Prostate gland (tissue), 2 donors: ENCODE results near the gene PPARA. TPM values are rescaled to one million over a fixed set of nuclear protein-coding genes. Genes with fewer than 3 reads are reported as not detected.

Experiments
- DNase-seq: peaks from one replicate; pipeline ENCODE4 v3.0.0-alpha.2; 2019; ENCODE audit warnings: low spot score
- H3K27ac ChIP-seq, 2 donors: fragments of 200-600 bp; sonication (generic); 2 replicates each; pipeline ENCODE4 v1.5.1; 2017 to 2019
- H3K27me3 ChIP-seq: fragments of 200-600 bp; sonication (generic); replicated peaks from 2 replicates; pipeline ENCODE4 v1.5.1; 2019; ENCODE audit not compliant: insufficient read depth
- H3K36me3 ChIP-seq, 2 donors: fragments of 200-600 bp; sonication (generic); 1 replicate in 1 of 2; 2 replicates in 1 of 2; pipeline versions ENCODE4 v1.5.1 to v1.8.1; 2017 to 2019
- H3K4me1 ChIP-seq: fragments of 200-600 bp; sonication (generic); replicated peaks from 2 replicates; pipeline ENCODE4 v1.5.1; 2019
- H3K4me3 ChIP-seq, 2 donors: fragments of 200-600 bp; sonication (generic); 2 replicates each; pipeline ENCODE4 v1.5.1; 2017 to 2019
- H3K9me3 ChIP-seq: fragments of 200-600 bp; sonication (generic); 2 replicates; pipeline ENCODE4 v1.5.1; 2017
- CTCF ChIP-seq, 4 experiments: fragments of 200-600 bp in 2 of 4; fragments of 450-650 bp in 2 of 4; sonication (generic) in 2 of 4; IDR thresholded peaks; 1 replicate in 3 of 4; 2 replicates in 1 of 4; pipeline ENCODE4 v1.5.1; 2016 to 2019; ENCODE audit warnings: antibody characterized with exemption in 4 of 4, mild to moderate bottlenecking in 2 of 4, moderate library complexity in 2 of 4
- POLR2A ChIP-seq: fragments of 450-650 bp; IDR thresholded peaks from one replicate; pipeline ENCODE4 v1.6.1; 2016; ENCODE audit warnings: antibody characterized with exemption, mild to moderate bottlenecking
- POLR2AphosphoS5 ChIP-seq: sonication (generic); formaldehyde crosslinking; IDR thresholded peaks from one replicate; pipeline ENCODE4 v1.6.1; 2017; ENCODE audit warnings: antibody characterized with exemption
- WGBS: methylation state at CpG from one replicate; pipeline ENCODE4 v1.1.5; 2018; 5-methylcytosine and 5-hydroxymethylcytosine counted together
- intact Hi-C: fragments of 100-400 bp; cut with DNase I; formaldehyde crosslinking; loops from one replicate; pipeline ENCODE4 v1.14.2; 2022
- total RNA-seq, 2 donors: library from RNA; depleted of rRNA; stranded (reverse); fragments of >200 nt; gene quantifications; one replicate each; pipeline ENCODE4 v1.1.0, GENCODE V29; 2016

The PPARA gene
- total RNA-seq, 2 donors from 2014 or later, result 21.2 to 27.3 TPM

GRCh38 chr22:46240073-46240472, 89.7 kb downstream of the PPARA start:
- Histone ChIP-seq H3K27ac (no peak overlapping the region), H3K27me3 (no peaks in the 10 kb centered on the region), H3K36me3 (no peaks in the 10 kb centered on the region), H3K9me3 (no peaks in the 10 kb centered on the region), H3K4me3 (no peak overlapping the region), H3K4me1 (no peaks in the 10 kb centered on the region)
- intact Hi-C loops, result no loop called here
- no peak for DNase-seq
- 89% methylated on average over 2 of the region's 2 CpGs for WGBS
- no peak for TF ChIP-seq CTCF (IDR thresholded peaks at IDR 0.05)
- TF ChIP-seq POLR2A, result no peak
- TF ChIP-seq POLR2AphosphoS5, result no peak

GRCh38 chr22:46240506-46240905, 90.2 kb downstream of the PPARA start:
- WGBS, result 69% methylated on average over 6 of the region's 6 CpGs
- Histone ChIP-seq H3K27me3 (no peaks in the 10 kb centered on the region), H3K36me3 (no peaks in the 10 kb centered on the region), H3K9me3 (no peaks in the 10 kb centered on the region), H3K27ac (no peak overlapping the region), H3K4me1 (no peaks in the 10 kb centered on the region), H3K4me3 (no peak overlapping the region)
- intact Hi-C loops, result no loop called here
- no peak for DNase-seq
- TF ChIP-seq POLR2A (no peak), CTCF (IDR thresholded peaks at IDR 0.05) (no peak), POLR2AphosphoS5 (no peak)

- no peak for DNase-seq
- intact Hi-C loops, result no loop called here
- Histone ChIP-seq H3K27me3 (no peaks in the 10 kb centered on the region), H3K4me3 (no peak overlapping the region), H3K4me1 (no peaks in the 10 kb centered on the region), H3K9me3 (no peaks in the 10 kb centered on the region), H3K36me3 (no peaks in the 10 kb centered on the region), H3K27ac (no peak overlapping the region)
- 83% methylated on average over 7 of the region's 7 CpGs for WGBS
- TF ChIP-seq CTCF (IDR thresholded peaks at IDR 0.05) (no peak), POLR2AphosphoS5 (no peak), POLR2A (no peak)
Observed at GRCh38 chr22:46240907-46241306, 90.6 kb downstream of the PPARA start.

GRCh38 chr22:46241396-46242007, 91.2 kb downstream of the PPARA start:
- no peak for DNase-seq
- H3K4me1 ChIP-seq, result no peaks in the 10 kb centered on the region
- H3K27ac ChIP-seq, result no peak overlapping the region
- H3K36me3 ChIP-seq, result no peaks in the 10 kb centered on the region
- WGBS, result 78% methylated on average over 5 of the region's 5 CpGs
- no peaks in the 10 kb centered on the region for H3K9me3 ChIP-seq
- H3K4me3 ChIP-seq, result no peak overlapping the region
- intact Hi-C loops, result no loop called here
- no peaks in the 10 kb centered on the region for H3K27me3 ChIP-seq
- TF ChIP-seq POLR2A, result no peak
- no peak for TF ChIP-seq POLR2AphosphoS5
- TF ChIP-seq CTCF (IDR thresholded peaks at IDR 0.05), result no peak

GRCh38 chr22:46242076-46242475, 91.8 kb downstream of the PPARA start:
- intact Hi-C loops, result no loop called here
- H3K27me3 ChIP-seq, result no peaks in the 10 kb centered on the region
- no peak overlapping the region for H3K27ac ChIP-seq
- TF ChIP-seq POLR2A (no peak), CTCF (IDR thresholded peaks at IDR 0.05) (no peak), POLR2AphosphoS5 (no peak)
- no peak for DNase-seq
- no peaks in the 10 kb centered on the region for H3K9me3 ChIP-seq
- no peak overlapping the region for H3K4me3 ChIP-seq
- no peaks in the 10 kb centered on the region for H3K4me1 ChIP-seq
- H3K36me3 ChIP-seq, result no peaks in the 10 kb centered on the region
- 84% methylated on average over 10 of the region's 10 CpGs for WGBS
